ENCODE measurements around the gene IQGAP1. TPM values are rescaled to one million over a fixed set of nuclear protein-coding genes. Genes with fewer than 3 reads are reported as not detected.
A peak's percentile ranks its signal among the peaks of the same experiment; 100 is the strongest.

Gene IQGAP1
- total RNA-seq, 1 experiment from 2014 or later = 106 TPM

GRCh38 chr15:90354986-90355385, 33.1 kb upstream of the IQGAP1 start:
- DNase-seq (ENCODE audit: low spot score) = no peak
- TF ChIP-seq AFF4 (CRISPR knock-in tag; IDR thresholded peaks at IDR 0.05; ENCODE audit: borderline replicate concordance) (no peak), FOXP4 (CRISPR knock-in tag; IDR thresholded peaks at IDR 0.05) (no peak), OVOL2 (CRISPR knock-in tag; IDR thresholded peaks at IDR 0.05; ENCODE audit: borderline replicate concordance) (no peak), ZNF263 (CRISPR knock-in tag; IDR thresholded peaks at IDR 0.05; ENCODE audit: low read depth) (no peak), ESRRA (CRISPR knock-in tag; IDR thresholded peaks at IDR 0.05; ENCODE audit: borderline replicate concordance) (no peak), RORB (CRISPR knock-in tag; IDR thresholded peaks at IDR 0.05) (no peak), ZNF396 (CRISPR knock-in tag; IDR thresholded peaks at IDR 0.05; ENCODE audit: borderline replicate concordance) (no peak), FOXK1 (CRISPR knock-in tag; IDR thresholded peaks at IDR 0.05) (no peak), GRHL2 (CRISPR knock-in tag; IDR thresholded peaks at IDR 0.05; ENCODE audit: insufficient replicate concordance, severe bottlenecking) (no peak), ZSCAN18 (CRISPR knock-in tag; IDR thresholded peaks at IDR 0.05) (no peak), ZNF423 (CRISPR knock-in tag; IDR thresholded peaks at IDR 0.05) (no peak), FOXP1 (CRISPR knock-in tag; IDR thresholded peaks at IDR 0.05; ENCODE audit: borderline replicate concordance) (no peak), ZNF512 (CRISPR knock-in tag; IDR thresholded peaks at IDR 0.05; ENCODE audit: borderline replicate concordance) (no peak), ZNF219 (CRISPR knock-in tag; IDR thresholded peaks at IDR 0.05; ENCODE audit: borderline replicate concordance) (no peak)
- POLR2A ChIA-PET = no interaction called here
- CTCF ChIA-PET = interaction anchor here (0.7 kb wide), 1 partner anchor 577 kb away, joined by 3 read pairs; the partner anchor contains the start of gene HDDC3
- H3K9me3 Mint-ChIP-seq = no peaks in the 10 kb centered on the region
- ATAC-seq = no peak
- no peaks in the 10 kb centered on the region; the same call in 1 of the 2 replicates for H3K36me3 Mint-ChIP-seq
- H3K27ac Mint-ChIP-seq = no peak overlapping the region
- no peaks in the 10 kb centered on the region for H3K4me1 Mint-ChIP-seq
- peaks cover 7% of the 10 kb centered on the region for H3K27me3 Mint-ChIP-seq (ENCODE audit: low read depth)
- H3K4me3 Mint-ChIP-seq = no peak overlapping the region

GRCh38 chr15:90358124-90359033, 29.7 kb upstream of the IQGAP1 start:
- ATAC-seq (no peak), DNase-seq (ENCODE audit: low spot score) (no peak)
- ChIA-PET CTCF (no interaction called here), POLR2A (no interaction called here)
- Mint-ChIP-seq H3K9me3 (no peaks in the 10 kb centered on the region), H3K27ac (peak overlapping the region; percentile 78; the same call in 1 of the 2 replicates), H3K4me1 (peaks cover 11% of the 10 kb centered on the region), H3K27me3 (ENCODE audit: low read depth) (no peaks in the 10 kb centered on the region; the same call in 1 of the 2 replicates), H3K4me3 (no peak overlapping the region), H3K36me3 (no peaks in the 10 kb centered on the region; the same call in 1 of the 2 replicates)
- TF ChIP-seq ZNF396 (CRISPR knock-in tag; IDR thresholded peaks at IDR 0.05; ENCODE audit: borderline replicate concordance) (no peak), NR1H2 (CRISPR knock-in tag; IDR thresholded peaks at IDR 0.05) (no peak), MXD4 (CRISPR knock-in tag; IDR thresholded peaks at IDR 0.05; ENCODE audit: borderline replicate concordance) (no peak), CREM (CRISPR knock-in tag; IDR thresholded peaks at IDR 0.05) (no peak), CBFB (CRISPR knock-in tag; IDR thresholded peaks at IDR 0.05; ENCODE audit: low read depth) (no peak), SOX15 (CRISPR knock-in tag; IDR thresholded peaks at IDR 0.05) (no peak), PRDM15 (CRISPR knock-in tag; IDR thresholded peaks at IDR 0.05) (no peak)

Measured in WTC11 (cell line).